NB4 (cell line): Measurements from ENCODE around the gene PODN.

Experiments used
- DNase-seq: peaks from one replicate; pipeline ENCODE4 v3.0.0; 2010; ENCODE audit warnings: low read depth
- H3K4me3 ChIP-seq: one replicate; pipeline ENCODE4 v1.5.1; 2011; ENCODE audit warnings: mild to moderate bottlenecking, low read depth, low read length, moderate library complexity
- MYC ChIP-seq: IDR thresholded peaks from 2 replicates; pipeline ENCODE4 v1.6.1; 2011; ENCODE audit warnings: low read depth, low read length
- POLR2A ChIP-seq: IDR thresholded peaks from 2 replicates; pipeline ENCODE4 v1.6.1; 2011; ENCODE audit warnings: mild to moderate bottlenecking; ENCODE audit not compliant: insufficient read length; ENCODE audit errors: extremely low read depth
- TF ChIP-seq, protein P1 (sequence below): IDR thresholded peaks from 2 replicates; pipeline ENCODE4 v1.6.1; 2011; ENCODE audit warnings: low read depth, low read length
- TF ChIP-seq, protein P2 (sequence below): IDR thresholded peaks from one replicate; pipeline ENCODE4 v1.5.1; 2012; ENCODE audit warnings: low read depth, low read length

PODN gene

DNA sequence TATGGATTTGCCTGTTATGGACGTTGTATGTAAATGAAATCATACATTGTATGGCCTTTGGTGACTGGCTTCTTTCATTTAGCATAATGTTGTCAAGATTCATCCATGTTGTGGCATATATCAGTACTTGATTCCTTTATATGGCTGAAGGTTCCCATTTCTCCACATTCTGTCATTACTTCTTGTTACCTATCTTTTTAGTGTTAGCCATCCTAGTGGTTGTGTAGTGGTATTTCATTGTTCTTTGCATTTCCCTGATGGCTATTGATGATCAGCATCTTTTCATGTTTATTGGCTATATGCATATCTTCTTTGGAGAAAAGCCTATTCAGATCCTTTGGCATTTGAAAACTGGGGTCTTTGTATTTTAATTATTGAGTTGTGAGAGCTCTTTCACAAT lies 39.8 kb upstream of the PODN start:
- no peak overlapping the region for H3K4me3 ChIP-seq
- TF ChIP-seq, protein P1, sequence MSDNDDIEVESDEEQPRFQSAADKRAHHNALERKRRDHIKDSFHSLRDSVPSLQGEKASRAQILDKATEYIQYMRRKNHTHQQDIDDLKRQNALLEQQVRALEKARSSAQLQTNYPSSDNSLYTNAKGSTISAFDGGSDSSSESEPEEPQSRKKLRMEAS: no peak
- TF ChIP-seq, protein P2, sequence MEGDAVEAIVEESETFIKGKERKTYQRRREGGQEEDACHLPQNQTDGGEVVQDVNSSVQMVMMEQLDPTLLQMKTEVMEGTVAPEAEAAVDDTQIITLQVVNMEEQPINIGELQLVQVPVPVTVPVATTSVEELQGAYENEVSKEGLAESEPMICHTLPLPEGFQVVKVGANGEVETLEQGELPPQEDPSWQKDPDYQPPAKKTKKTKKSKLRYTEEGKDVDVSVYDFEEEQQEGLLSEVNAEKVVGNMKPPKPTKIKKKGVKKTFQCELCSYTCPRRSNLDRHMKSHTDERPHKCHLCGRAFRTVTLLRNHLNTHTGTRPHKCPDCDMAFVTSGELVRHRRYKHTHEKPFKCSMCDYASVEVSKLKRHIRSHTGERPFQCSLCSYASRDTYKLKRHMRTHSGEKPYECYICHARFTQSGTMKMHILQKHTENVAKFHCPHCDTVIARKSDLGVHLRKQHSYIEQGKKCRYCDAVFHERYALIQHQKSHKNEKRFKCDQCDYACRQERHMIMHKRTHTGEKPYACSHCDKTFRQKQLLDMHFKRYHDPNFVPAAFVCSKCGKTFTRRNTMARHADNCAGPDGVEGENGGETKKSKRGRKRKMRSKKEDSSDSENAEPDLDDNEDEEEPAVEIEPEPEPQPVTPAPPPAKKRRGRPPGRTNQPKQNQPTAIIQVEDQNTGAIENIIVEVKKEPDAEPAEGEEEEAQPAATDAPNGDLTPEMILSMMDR: no peak
- no peak for DNase-seq

DNA sequence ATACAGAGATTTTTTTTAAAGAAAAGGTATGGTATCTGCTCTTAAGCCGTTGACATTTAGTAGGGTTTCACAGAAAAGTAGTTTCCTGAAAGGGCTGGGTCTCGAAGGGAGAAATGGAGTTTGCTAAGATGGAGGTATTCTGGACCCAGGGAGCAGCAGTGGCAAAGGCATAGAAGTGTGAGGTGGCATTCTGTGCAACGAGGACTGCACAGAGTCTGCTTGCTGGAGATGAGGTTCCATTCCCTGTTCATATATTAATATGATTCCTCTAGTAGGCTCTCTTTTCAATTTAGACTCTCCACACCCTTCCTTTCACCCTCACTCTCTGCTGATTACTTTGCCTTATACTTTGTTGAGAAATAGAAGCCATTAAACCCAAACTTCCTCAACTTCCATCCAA lies 38.5 kb upstream of the PODN start:
- TF ChIP-seq MYC (no peak), POLR2A (no peak)
- TF ChIP-seq, protein P1: no peak
- TF ChIP-seq, protein P2: no peak
- H3K4me3 ChIP-seq: no peak overlapping the region
- DNase-seq: no peak

DNA sequence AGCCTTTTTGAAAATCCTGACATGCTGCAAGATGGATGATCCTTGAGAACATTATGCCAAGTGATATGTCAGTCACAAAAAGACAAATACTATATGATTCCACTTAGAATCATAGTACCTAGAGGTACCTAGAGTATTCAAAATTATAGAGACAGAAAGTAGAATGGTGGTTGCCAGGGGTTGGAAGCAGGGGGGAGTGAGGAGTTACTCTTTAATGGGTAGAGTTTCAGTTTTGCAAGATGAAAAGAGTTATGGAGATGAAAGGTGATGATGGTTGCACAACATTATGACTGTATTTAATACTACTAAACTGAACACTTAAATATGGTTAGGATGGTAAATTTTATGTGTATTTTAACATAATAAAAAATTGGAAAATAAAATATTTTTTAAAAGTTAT lies 37.9 kb upstream of the PODN start:
- DNase-seq: no peak
- no peak overlapping the region for H3K4me3 ChIP-seq
- TF ChIP-seq, protein P1: no peak
- TF ChIP-seq POLR2A: no peak
- no peak for TF ChIP-seq MYC
- TF ChIP-seq, protein P2: no peak

DNA sequence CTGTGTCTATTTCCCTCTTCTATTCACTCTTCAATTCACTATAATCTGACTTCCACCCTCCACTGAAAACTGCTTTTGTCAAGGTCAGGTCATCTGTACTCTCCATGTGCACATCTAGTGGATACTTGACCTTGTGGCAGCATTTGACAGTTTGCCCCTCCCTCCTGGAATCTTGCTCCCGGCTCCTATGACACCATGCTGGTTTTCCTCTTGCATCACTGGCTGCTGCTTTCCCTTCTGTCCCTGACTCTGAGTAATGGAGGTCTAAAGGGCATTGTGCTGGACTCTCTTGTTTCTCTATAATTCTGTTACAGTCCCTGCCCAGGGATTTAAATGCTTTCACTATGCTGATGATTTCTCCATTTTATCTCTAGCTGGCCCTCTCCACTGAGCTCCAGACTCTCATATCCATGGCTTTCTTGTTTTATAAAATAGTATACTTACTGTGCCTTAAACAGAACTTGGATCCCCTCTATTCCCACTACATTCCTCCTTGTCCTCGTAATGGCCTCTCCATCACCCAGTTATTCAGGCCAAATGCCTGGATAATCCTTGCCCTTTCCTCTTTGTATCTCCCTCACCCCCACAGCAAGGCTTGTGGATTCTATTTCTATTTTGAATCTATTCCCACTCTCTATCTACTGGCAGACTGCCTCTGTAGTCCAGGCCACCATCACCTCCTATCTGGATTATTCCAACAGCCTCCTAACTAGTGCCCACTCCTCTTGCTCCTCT lies 36.8 kb upstream of the PODN start:
- TF ChIP-seq, protein P2: no peak
- TF ChIP-seq MYC (no peak), POLR2A (no peak)
- TF ChIP-seq, protein P1: no peak
- no peak overlapping the region for H3K4me3 ChIP-seq
- no peak for DNase-seq

DNA sequence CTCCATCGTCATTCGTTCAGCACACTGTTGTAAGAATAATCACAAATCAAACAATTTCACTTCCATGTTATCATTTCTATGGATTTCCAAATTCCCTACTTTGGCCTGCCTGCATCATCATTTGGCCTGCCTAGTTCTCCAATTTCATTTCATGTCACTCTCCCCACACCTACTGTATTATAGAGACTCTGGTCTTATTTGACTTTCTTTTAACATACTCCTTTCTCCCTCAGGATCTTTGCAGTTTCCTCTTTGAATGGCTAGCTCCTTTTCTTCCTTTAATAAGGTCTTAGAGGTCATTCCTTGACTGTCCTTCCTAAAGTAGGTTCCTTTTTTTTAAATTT lies 36.3 kb upstream of the PODN start:
- no peak for DNase-seq
- TF ChIP-seq POLR2A (no peak), MYC (no peak)
- TF ChIP-seq, protein P2: no peak
- TF ChIP-seq, protein P1: no peak
- H3K4me3 ChIP-seq: no peak overlapping the region
